ENCODE results near the gene CDHR3.

Gene CDHR3

GRCh38 chr7:106023369-106024322 is 60.6 kb downstream of the CDHR3 start:
- DNase-seq (ENCODE audit: low read depth), result no peak
- in situ Hi-C loops (cut with HindIII; ENCODE audit: low sequenced_read_pairs), result loop anchor here (25.0 kb wide), 1 partner anchor 261 kb away; no protein-coding TSS in a partner anchor
- H3K4me3 ChIP-seq (ENCODE audit: low read depth, low read length), result no peak overlapping the region
- TF ChIP-seq, protein P1, sequence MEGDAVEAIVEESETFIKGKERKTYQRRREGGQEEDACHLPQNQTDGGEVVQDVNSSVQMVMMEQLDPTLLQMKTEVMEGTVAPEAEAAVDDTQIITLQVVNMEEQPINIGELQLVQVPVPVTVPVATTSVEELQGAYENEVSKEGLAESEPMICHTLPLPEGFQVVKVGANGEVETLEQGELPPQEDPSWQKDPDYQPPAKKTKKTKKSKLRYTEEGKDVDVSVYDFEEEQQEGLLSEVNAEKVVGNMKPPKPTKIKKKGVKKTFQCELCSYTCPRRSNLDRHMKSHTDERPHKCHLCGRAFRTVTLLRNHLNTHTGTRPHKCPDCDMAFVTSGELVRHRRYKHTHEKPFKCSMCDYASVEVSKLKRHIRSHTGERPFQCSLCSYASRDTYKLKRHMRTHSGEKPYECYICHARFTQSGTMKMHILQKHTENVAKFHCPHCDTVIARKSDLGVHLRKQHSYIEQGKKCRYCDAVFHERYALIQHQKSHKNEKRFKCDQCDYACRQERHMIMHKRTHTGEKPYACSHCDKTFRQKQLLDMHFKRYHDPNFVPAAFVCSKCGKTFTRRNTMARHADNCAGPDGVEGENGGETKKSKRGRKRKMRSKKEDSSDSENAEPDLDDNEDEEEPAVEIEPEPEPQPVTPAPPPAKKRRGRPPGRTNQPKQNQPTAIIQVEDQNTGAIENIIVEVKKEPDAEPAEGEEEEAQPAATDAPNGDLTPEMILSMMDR (IDR thresholded peaks at IDR 0.05; ENCODE audit: low read depth, low read length, missing control alignments), result no peak

DNA sequence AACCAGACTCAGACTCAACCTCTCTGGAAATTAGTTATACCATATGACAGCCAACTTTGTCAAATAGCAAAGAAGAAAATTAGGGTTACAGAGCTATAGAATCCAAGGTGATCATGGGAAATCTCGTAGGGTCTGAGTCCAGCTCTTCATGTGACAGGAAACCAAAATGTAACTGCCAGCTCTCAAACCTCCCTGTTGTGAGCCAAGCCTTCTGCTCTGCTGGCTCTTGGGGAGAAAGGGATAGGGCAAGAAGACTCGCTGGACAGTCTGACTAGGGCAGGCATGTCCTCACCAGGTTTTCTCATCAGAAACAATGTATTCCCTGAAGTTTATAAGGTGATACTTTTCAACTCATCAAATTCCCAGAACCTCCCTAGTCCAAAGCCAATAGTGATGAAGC is 63.0 kb downstream of the CDHR3 start:
- TF ChIP-seq, protein P1 (IDR thresholded peaks at IDR 0.05; ENCODE audit: low read depth, low read length, missing control alignments), result no peak
- no peak for DNase-seq (ENCODE audit: low read depth)
- in situ Hi-C loops (cut with HindIII; ENCODE audit: low sequenced_read_pairs), result no loop called here

DNA sequence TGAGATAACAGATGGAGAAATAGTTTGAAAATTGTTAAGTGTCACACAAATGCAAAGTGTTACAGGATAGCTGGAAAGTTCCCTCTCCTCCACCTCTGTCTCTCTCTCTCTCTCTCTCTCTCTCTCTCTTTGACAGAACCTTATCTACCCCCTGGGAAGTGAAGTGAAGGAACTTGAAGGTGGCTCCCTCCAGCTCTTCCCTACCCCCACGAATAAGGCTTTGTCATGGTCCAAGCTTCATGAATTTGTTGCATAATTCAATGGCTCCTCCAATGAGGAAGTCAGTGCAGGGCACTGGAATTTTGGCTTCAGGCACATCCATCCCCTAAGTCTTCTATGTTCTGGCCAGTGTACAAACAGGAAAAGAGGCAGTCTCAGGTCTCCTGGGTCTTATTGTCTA is 66.4 kb downstream of the CDHR3 start:
- TF ChIP-seq, protein P1 (IDR thresholded peaks at IDR 0.05; ENCODE audit: low read depth, low read length, missing control alignments), result no peak
- no peak for DNase-seq (ENCODE audit: low read depth)
- no peak overlapping the region for H3K4me3 ChIP-seq (ENCODE audit: low read depth, low read length)
- in situ Hi-C loops (cut with HindIII; ENCODE audit: low sequenced_read_pairs), result no loop called here

More for the DNA sequence above, 63.0 kb downstream of the CDHR3 start:
- no peak overlapping the region for H3K4me3 ChIP-seq (ENCODE audit: low read depth, low read length)

DNA sequence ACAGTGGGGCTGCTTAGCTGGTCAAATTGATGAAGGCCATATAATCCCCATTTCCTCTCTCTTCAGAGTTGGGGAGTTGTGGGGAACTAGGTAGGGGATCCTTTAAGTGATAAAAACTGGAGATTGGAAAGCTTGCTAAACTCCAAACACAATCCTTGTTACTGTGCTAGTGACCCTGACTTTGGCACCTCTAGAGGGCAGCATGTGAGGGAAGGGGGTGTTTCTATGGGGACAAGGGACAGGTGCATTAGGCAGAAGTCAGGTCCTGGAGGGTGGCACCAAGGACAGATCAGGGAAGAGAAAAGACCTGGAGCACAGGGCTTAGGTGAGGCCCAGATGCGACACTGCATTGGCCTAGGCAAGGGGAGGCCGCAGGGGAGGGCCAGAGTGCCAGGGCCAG is 66.9 kb downstream of the CDHR3 start:
- no peak for DNase-seq (ENCODE audit: low read depth)
- TF ChIP-seq, protein P1 (IDR thresholded peaks at IDR 0.05; ENCODE audit: low read depth, low read length, missing control alignments), result no peak
- no peak overlapping the region for H3K4me3 ChIP-seq (ENCODE audit: low read depth, low read length)
- in situ Hi-C loops (cut with HindIII; ENCODE audit: low sequenced_read_pairs), result no loop called here

- no peak overlapping the region for H3K4me3 ChIP-seq (ENCODE audit: low read depth, low read length)
- DNase-seq (ENCODE audit: low read depth), result no peak
- in situ Hi-C loops (cut with HindIII; ENCODE audit: low sequenced_read_pairs), result no loop called here
- TF ChIP-seq, protein P1 (IDR thresholded peaks at IDR 0.05; ENCODE audit: low read depth, low read length, missing control alignments), result no peak
These were observed 68.4 kb downstream of the CDHR3 start for GRCh38 chr7:106031300-106032035.

GRCh38 chr7:106032295-106032694 is 69.2 kb downstream of the CDHR3 start:
- DNase-seq (ENCODE audit: low read depth), result no peak
- TF ChIP-seq, protein P1 (IDR thresholded peaks at IDR 0.05; ENCODE audit: low read depth, low read length, missing control alignments), result no peak
- in situ Hi-C loops (cut with HindIII; ENCODE audit: low sequenced_read_pairs), result no loop called here
- H3K4me3 ChIP-seq (ENCODE audit: low read depth, low read length), result no peak overlapping the region

Measured in astrocyte of the cerebellum (primary cell).